GM19438 (cell line): ENCODE results near the gene FNDC3B.

Experiments used
- ATAC-seq: cut with Tn5 transposase; IDR thresholded peaks from one replicate; pipeline ENCODE4 v1.9.1; 2021; ENCODE audit warnings: low read depth; ENCODE audit not compliant: unreplicated experiment

FNDC3B gene

DNA sequence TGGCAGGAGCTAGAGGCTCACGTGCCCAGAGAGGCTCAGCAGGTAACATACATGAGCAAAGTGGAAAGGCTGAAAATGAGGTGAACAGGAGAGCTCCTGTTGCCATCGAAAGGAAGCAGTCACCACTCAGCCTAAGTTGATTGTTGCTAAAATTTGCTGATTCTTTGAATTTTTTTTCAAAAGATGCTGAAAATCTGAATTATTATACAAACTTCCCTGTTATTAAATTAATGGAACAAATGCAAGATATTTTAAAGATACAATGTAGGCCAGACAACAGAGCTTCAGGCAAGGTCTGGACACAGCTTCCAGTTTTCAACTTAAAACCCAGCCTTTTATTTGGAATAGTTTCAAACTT is 257.6 kb downstream of the FNDC3B start:
- no peak for ATAC-seq

DNA sequence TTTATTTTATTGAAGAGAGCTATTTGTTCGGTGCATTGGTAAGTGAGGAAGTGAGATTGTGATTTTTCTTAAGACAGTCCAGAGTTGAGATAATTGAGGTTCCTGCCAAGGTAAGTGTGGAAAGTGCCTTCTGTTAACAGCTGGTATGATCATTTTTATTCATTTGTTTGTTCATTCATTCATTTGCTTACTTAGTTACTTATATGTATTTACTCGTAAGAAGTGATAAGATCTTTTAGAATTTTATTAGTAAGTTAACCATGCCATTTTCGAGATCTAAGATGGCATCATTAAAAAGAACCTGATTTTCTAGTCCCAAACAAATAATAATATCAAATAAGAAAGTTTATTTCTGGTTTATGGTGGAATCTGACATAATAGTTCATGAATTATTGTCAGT is 258.9 kb downstream of the FNDC3B start:
- ATAC-seq: no peak

DNA sequence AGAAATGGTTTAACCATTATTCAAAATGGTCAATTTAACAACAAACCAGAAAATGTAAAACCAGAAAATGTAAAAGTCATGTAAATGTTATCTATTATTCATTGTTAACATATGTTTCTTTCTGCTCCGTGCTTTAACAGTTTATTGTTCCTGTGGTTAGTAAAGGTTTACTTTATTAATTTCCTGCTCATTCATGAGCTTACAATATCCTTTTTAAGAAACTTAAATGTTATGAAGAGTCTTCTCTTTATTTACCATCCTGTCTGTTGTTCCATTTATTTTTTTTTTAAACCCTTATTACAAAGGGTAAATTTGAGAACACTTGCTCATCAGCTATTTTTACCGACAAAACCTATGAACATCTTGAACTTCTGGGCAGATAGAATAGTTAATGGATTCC is 260.8 kb downstream of the FNDC3B start:
- ATAC-seq: no peak

DNA sequence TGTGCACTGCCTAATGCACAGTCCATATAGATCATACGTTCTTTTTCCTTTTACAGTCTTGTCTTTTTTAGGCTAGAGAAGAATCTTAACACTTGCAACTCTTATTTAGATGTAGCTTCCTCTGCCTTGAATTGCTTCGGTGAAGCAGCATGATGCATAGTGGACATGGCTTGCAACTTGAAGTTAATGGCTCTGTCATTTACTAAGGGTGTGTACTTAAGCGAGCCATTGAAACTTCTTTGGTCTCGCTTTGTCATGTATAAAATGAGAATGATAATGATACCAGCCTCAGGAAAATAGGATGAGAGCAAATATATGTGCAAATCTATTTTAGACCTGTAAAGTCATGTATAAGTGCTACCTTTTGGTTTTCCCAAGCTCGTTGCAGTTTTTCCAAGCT is 261.5 kb downstream of the FNDC3B start:
- ATAC-seq: no peak

DNA sequence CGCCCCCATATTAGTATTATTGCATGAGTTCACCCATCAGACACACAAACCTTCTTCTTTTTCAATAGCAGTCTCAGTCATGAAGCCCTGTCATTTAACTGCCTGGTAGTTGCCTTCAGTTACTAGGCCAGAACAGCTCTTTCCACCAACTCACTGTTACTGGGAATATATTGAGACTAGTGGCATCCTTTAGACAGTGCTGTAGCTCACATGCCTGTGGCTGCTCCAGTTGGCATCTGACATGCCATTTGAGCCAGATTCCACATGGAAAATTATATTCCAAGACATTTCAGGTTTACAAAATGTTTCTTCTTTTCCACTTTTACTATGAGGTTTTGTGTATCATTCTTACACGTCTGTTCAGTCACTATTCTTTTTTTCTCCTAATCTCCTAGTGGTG is 262.8 kb downstream of the FNDC3B start:
- ATAC-seq: no peak

DNA sequence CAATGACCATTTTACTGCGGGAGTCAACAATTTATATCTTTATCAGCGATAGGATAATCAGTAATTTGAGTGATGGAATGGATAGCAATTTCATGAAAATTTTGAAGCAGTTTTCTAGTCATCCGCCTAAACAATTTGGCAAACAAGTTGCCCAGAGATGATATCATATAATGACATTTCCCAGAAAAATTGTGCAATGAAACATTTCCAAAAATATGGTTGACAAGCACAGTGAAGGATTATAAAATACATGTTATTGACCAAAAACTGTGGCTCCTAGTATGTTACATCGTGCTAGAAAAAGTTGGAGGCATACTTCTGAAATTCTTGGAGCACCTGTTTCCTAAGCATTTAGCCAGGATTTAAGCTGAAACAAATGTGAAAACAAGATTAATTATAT is 263.8 kb downstream of the FNDC3B start:
- ATAC-seq: no peak

DNA sequence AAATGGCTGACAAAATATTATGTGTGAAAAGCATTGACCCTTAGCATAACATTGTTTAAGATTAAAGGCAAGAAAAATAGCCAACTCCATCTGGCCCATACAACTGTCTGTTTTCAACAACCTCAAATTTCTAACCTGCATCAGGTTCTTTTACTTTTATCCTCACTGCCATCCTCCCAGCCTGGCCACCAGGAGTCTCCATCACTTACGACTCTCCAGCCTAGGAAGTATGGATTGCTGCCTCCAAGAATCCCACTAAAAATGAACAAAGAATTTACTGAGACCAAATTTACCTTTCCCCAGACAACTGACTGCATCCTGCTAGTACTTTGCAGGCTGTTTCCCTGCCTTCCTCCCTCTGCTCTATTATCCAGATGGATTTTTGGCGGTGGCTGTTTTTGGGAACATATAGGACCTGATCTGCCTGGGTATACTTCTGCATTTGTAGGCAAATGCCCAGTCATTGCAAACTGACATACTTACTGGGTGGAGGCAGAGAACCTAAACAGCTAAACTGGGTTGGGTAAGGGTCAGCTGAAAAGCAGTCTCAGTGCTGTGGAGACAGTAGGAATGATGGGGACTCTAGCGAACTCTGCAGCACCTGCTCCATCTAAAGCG is 264.7 kb downstream of the FNDC3B start:
- ATAC-seq: no peak

DNA sequence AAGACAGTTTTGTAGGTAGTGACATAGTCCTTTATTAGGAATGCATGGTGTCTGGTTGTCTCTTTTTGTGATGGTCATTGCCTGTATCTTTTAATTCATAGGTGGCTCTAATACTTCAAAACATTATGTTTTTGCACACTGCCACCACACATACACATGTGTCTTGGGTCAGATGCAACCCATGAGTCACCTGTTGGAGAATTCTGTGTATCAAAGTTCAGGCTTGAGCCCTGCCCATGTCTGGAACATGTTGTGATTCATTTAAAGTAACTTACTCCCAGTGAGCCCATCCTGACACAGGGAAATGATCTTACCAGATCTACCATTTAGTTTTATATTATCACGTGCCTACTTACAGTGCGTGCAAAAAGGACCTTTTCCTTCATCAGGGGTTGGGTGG is 266.2 kb downstream of the FNDC3B start:
- no peak for ATAC-seq

DNA sequence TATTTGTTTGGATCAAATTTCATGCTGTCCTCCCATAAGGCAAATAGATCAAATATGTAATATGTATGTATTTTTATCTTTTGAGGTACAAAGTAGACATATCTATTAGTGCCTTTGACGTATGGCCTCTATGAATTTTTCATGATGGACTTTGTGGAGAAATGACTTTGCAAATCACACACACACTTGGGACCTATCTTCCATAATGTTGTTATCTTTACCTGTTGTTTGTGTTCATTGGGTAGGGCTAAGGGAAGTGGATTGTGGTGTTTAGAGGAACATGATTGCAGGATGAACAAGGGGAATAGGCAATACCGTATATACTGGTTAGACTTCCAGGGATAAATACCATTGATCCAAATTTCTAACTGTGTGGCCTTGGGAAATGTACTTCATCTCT is 266.6 kb downstream of the FNDC3B start:
- no peak for ATAC-seq

DNA sequence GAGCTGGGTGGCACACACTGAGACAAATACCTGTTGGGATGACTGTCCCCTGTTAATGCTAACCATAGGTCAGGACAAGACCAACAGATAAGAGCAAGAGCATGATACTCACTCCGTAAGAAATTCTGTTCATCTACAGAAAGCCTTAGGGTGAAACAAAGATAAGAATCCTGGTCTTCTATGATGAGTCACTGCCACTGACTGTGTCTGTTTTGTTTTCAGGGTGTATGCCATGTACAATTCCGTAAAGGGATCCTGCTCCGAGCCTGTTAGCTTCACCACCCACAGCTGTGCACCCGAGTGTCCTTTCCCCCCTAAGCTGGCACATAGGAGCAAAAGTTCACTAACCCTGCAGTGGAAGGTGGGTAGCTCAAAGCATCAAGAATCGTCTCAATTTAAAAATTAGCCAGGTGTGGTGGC is 267.8 kb downstream of the FNDC3B start:
- ATAC-seq: no peak

DNA sequence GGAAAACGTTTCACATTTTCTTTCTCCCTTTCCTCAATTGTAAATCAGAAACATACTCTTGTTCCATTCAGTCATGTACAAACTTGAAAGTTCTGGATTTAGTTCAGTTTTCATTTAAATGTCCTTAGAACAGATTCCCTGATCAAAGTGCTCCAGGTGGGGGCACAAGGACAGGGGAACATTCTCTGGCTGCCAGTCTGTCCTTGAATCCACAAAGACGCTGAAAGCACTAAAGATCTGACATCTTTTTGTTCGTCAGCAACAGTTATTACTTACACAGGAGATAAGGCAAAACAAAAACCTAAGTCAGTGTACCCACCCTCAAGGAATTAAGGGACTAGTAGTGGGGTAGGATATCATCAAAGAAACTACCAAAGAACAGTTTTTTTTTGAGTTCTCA is 269.7 kb downstream of the FNDC3B start:
- no peak for ATAC-seq

DNA sequence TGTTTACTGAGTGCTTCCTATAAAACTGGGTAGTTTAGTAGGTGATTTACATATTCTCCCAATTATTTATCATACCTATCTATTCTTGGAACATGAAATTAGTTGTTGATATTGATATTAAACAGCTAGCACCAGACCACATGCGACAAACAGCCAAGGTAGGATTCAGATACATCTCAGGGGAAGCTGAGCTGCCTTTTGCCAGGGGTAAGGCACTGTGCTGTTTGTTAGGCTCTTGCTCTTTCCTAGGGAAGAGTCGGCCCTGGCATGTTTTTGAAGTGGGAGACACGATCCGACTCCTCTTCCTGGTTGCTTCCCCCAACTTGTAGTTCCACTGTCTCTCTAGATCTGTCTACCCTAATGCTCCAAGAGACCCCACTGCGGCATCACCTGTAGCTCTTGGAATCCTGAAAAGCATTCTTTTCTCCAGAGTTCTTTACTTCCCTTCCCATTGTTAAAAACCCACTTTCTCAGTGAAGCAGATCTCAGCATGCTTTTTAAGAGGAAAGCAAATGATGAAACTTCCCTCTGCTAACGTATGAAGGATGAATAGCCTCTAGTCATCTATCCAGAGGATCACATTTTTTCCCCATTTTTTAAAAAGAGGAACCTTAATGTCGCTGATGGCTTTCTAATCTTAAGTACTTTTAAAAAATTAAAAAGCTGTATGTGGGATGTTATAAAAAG is 270.5 kb downstream of the FNDC3B start:
- no peak for ATAC-seq

DNA sequence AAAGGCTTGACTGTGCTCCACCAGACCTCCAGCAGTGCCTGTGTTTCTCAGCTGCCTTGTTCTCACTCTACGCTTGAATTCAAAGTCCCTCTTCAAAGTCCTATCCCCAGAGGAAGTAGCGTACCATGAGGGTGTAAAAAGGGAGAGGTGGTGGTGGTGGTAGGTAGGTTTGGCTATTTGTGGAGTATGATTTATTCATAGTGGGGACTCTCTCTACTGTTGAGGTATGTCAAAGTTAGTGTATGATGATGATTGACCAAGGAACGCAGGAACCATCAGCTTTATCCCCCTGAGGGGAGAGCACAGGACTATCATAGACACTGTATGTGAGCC is 271.0 kb downstream of the FNDC3B start:
- no peak for ATAC-seq

DNA sequence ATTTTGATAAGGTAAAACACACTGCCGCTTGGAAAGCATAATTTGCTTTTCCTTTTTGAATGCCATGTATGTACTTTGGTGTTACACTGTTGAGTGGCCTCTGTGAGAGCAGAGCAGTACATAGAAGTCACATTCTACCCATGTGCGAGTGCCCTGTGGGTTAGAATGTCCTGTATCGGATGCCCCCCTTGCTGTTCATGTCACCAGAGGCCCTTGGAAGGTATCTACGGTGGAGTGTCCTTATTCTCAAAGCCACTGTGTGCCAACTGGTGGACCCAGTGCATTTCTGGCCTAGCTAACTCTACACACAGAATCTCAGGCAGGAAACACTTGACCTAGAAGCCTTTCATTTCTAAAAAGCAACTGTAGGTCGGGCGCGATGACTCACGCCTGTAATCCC is 271.8 kb downstream of the FNDC3B start:
- no peak for ATAC-seq

DNA sequence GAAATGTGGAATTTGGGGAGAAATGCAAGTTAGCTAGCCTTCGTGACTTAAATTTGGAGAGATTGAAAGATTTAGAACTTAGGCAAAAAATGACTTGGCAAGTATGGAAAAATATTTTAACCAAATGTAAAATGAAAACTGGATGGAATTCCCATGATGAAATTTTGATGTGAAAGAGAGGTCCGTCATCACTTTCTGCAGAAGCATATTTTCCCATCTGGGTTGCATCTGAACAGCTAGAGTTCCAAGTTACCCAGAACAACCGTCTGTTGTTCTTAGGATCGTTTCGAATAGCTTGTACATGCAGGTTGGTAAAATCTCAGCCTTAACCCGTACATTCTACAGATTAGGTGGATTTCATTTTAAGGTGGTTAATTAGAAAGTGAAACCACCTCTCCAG is 272.6 kb downstream of the FNDC3B start:
- ATAC-seq: no peak

DNA sequence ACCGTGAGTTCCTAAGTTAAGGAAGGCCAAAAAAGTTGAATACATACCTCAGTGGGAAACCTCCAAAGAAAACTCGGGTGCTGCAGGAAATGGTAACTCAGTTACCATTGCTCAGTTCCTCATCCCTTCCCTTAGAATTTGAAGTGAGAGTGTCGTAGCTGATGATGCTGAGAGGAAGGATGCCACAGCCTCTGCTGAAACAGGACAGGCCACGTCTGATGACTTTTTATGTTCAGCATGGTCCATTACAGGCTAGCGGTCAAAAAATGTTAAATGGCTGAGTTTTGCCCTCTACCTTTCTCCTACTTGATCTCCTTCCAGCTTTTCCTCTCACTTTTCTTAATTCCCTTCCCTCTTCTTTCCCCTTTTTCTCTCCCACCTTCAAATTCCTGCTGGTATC is 273.3 kb downstream of the FNDC3B start:
- no peak for ATAC-seq

DNA sequence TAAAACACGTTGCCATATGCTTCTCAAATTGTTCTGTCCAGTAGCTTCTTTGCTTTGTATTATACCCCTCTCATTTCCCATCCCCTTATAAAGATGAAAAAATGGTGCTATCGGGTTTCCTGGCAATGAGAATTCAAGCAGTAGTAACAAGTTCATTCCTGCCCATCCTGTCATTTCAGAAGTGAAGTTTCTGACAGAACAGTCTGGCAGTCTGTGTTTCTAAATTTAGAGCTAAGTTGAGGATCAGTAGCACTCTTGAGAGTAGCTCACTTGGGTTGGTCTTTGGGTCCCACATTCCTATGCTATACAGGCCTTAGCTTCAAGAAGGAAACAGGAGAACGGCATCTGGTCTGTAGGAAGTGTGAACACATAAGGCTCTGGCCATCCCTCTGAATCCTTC is 274.3 kb downstream of the FNDC3B start:
- no peak for ATAC-seq

DNA sequence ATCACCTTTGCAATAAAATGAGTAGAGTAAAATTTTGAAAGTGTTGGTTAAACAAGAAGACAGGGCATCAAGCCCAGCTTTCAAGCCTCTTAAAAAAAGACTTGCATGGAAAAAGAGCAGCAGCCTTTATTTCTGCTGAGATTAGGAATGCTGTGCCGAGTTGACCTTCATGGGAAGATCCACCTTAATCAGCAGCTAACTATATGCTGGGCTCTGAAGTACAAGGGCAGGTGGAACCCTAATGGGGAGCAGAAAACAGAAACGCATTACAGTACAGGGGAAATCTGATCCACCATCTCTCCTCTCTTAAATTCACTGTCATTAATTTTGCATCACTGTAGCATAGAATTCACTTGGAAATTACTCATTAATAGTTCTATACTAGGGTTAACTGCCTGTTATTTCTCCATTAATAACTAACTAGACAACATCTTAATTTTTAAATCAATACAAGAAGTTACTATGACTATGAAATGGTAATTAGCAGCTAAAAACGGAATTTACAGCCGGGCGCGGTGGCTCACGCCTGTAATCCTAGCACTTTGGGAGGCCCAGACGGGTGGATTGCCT is 275.3 kb downstream of the FNDC3B start:
- no peak for ATAC-seq

DNA sequence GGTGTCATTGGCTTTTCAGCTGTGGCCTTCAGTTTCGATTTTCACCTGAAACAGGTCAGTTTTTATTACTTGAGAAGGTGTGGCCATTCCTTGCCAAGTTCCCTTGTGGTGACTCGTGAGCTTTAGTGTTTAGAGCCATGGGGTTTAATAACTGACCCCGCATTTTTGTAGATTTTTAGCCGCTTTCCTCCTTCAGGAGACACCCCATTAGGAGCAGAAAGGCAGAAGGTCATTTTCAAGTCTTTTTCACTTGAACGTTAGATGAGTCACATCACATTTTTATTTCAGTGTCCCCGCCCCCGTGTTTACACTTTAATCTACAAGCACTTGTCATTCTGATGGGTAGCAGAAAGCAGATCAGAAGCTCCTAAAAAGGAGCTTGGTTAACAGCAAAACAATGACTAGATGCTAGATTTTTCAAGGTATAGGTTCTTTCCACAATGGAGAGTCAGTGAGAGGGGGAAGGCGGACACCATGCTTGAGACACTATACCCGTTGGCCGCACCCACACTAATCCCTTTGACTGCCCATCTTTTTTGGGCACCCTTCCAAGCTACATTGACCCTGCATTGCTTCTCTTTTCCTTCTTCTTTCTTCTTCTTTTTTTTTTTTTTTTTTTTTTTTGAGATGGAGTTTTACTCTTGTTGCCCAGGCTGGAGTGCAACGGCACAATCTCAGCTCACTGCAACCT is 276.2 kb downstream of the FNDC3B start:
- ATAC-seq: no peak

DNA sequence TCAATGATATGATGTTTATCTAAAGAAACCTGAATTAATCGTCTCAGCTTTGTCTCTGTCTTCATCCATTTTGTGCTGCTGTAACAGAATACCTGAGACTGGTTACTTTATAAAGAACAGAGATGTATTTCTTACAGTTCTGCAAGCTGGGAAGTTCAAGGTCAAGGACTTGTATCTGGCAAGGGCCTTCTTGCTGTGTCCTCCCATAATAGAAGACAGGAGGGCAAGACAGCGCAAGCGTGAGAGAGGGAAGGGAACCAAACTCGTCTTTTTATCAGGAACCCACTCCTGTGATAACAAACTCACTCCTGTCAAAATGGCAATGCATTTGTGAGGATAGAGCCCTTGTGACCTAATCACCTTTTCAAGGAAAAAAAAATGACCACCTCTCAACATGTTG is 277.4 kb downstream of the FNDC3B start:
- no peak for ATAC-seq

DNA sequence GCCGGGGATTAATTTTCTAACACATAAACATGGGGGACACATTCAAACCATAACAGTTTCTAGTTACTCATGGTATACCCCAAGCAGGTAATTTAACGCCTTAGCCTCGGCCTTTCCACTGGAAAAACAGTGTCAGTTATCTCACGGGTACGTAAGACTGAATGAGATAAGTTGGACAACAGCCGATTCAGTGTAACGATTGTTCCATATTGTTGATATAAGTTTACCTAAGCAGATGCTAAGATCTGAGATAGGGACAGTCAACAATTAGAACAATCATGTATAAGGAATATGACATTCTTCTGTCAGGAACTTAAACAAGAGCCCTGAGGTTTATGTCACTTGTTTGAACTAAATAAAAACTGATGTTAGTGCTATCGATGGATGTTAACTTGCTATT is 278.1 kb downstream of the FNDC3B start:
- no peak for ATAC-seq

DNA sequence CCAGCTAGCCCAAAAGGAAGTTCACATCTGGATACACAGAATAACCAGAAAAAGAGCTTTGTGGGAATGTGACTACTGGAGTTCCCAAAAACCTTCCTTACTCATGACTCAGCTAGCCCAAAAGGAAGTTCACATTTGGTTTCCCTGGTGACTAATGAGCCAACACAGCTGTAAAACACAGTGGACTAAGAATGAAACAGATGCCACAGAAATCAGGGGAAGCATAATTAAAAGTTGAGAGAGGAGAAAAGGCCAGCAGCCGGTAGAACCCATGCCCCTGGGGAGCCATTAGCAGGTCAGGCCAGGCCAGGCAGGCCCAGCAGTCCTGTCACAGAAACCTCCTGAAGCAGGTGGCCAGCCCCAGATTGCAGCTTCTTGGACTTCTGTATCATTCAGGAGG is 278.6 kb downstream of the FNDC3B start:
- ATAC-seq: no peak
